MM.1S (cell line): ENCODE results near the gene NCOA1.

Source experiments
- CTCF ChIP-seq: fragments of 300-600 bp; sonication (generic); IDR thresholded peaks from 2 replicates; pipeline ENCODE4 v1.5.1; 2016; ENCODE audit warnings: antibody characterized with exemption, low read length, mixed read lengths
- EZH2 ChIP-seq: fragments of 300-600 bp; sonication (generic); optimal IDR thresholded peaks from 2 replicates; pipeline ENCODE3; 2017; ENCODE audit warnings: low read depth, mild to moderate bottlenecking, antibody characterized with exemption, low read length, mixed read lengths
- EZH2phosphoT487 ChIP-seq: fragments of 300-600 bp; sonication (generic); IDR thresholded peaks from 2 replicates; pipeline ENCODE4 v1.6.1; 2018; ENCODE audit warnings: antibody characterized with exemption, low read length

- TF ChIP-seq CTCF (no peak), EZH2 (no peak), EZH2phosphoT487 (no peak)
These were observed 226.4 kb downstream of the NCOA1 start for GRCh38 chr2:24717263-24717951.
